KMS-11 (cell line): Measurements from ENCODE around the gene LMOD2.

Experiments used
- H2AFZ ChIP-seq: fragments of 200-600 bp; sonication (generic); 2 replicates; pipeline ENCODE4 v1.6.1; 2016; ENCODE audit warnings: antibody characterized with exemption, mixed run types, low read depth
- H3K27ac ChIP-seq: fragments of 200-600 bp; sonication (generic); 2 replicates; pipeline ENCODE4 v1.6.1; 2016; ENCODE audit warnings: mild to moderate bottlenecking, mixed run types
- H3K27me3 ChIP-seq: fragments of 200-600 bp; sonication (generic); 2 replicates; pipeline ENCODE4 v1.6.1; 2017; ENCODE audit warnings: mild to moderate bottlenecking, low read depth, mixed run types, moderate library complexity; ENCODE audit not compliant: insufficient read depth
- H3K36me3 ChIP-seq: fragments of 200-600 bp; sonication (generic); 2 replicates; pipeline ENCODE4 v1.6.1; 2017; ENCODE audit warnings: mild to moderate bottlenecking, mixed run types; ENCODE audit not compliant: insufficient read depth
- H3K4me1 ChIP-seq: fragments of 200-600 bp; sonication (generic); 2 replicates; pipeline ENCODE4 v1.6.1; 2016; ENCODE audit warnings: mild to moderate bottlenecking, low read depth, mixed run types; ENCODE audit not compliant: poor library complexity, severe bottlenecking
- H3K4me2 ChIP-seq: fragments of 200-600 bp; sonication (generic); 2 replicates; pipeline ENCODE4 v1.7.0; 2016; ENCODE audit warnings: mild to moderate bottlenecking, mixed run types
- H3K4me3 ChIP-seq: fragments of 200-600 bp; sonication (generic); IDR thresholded peaks from 2 replicates; pipeline ENCODE4 v1.6.1; 2017; ENCODE audit warnings: low read depth, low read length, mixed read lengths; ENCODE audit not compliant: insufficient read depth
- H3K79me2 ChIP-seq: fragments of 200-600 bp; sonication (generic); 2 replicates; pipeline ENCODE4 v1.6.1; 2016; ENCODE audit warnings: low read depth, mixed run types; ENCODE audit not compliant: insufficient read depth
- H3K9ac ChIP-seq: fragments of 200-600 bp; sonication (generic); 2 replicates; pipeline ENCODE4 v1.6.1; 2016; ENCODE audit warnings: mild to moderate bottlenecking, mixed run types
- H4K20me1 ChIP-seq: fragments of 200-600 bp; sonication (generic); 2 replicates; pipeline ENCODE4 v1.6.1; 2016; ENCODE audit warnings: mild to moderate bottlenecking, mixed run types; ENCODE audit not compliant: insufficient read depth
- TF ChIP-seq, protein P1 (sequence below): fragments of 200-600 bp; sonication (generic); conservative IDR thresholded peaks from 2 replicates; pipeline ENCODE4 v1.6.1; 2017; ENCODE audit warnings: low read depth, mild to moderate bottlenecking, antibody characterized with exemption, low read length, moderate library complexity, mixed read lengths

LMOD2 gene

GRCh38 chr7:123709525-123709924, 53.9 kb downstream of the LMOD2 start:
- peaks cover 29% of the 10 kb centered on the region for H3K4me1 ChIP-seq
- no peak overlapping the region for H3K4me3 ChIP-seq
- no peaks in the 10 kb centered on the region for H3K27me3 ChIP-seq
- no peak overlapping the region for H3K27ac ChIP-seq
- H3K36me3 ChIP-seq = no peaks in the 10 kb centered on the region; the same call in 1 of the 2 replicates
- TF ChIP-seq, protein P1, sequence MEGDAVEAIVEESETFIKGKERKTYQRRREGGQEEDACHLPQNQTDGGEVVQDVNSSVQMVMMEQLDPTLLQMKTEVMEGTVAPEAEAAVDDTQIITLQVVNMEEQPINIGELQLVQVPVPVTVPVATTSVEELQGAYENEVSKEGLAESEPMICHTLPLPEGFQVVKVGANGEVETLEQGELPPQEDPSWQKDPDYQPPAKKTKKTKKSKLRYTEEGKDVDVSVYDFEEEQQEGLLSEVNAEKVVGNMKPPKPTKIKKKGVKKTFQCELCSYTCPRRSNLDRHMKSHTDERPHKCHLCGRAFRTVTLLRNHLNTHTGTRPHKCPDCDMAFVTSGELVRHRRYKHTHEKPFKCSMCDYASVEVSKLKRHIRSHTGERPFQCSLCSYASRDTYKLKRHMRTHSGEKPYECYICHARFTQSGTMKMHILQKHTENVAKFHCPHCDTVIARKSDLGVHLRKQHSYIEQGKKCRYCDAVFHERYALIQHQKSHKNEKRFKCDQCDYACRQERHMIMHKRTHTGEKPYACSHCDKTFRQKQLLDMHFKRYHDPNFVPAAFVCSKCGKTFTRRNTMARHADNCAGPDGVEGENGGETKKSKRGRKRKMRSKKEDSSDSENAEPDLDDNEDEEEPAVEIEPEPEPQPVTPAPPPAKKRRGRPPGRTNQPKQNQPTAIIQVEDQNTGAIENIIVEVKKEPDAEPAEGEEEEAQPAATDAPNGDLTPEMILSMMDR = no peak
- H2AFZ ChIP-seq = no peak overlapping the region
- H3K9ac ChIP-seq = no peak overlapping the region
- no peak overlapping the region for H3K4me2 ChIP-seq
- H4K20me1 ChIP-seq = 0 out of 2 replicates have a peak, but pooled peaks cover 15% of the 10 kb centered on the region
- H3K79me2 ChIP-seq = no peaks in the 10 kb centered on the region; the same call in 1 of the 2 replicates

- Histone ChIP-seq H3K36me3 (no peaks in the 10 kb centered on the region; the same call in 1 of the 2 replicates), H3K9ac (no peak overlapping the region), H3K79me2 (no peaks in the 10 kb centered on the region; the same call in 1 of the 2 replicates), H3K27ac (no peak overlapping the region), H3K4me2 (no peak overlapping the region), H4K20me1 (0 out of 2 replicates have a peak, but pooled peaks cover 15% of the 10 kb centered on the region), H2AFZ (no peak overlapping the region), H3K27me3 (no peaks in the 10 kb centered on the region), H3K4me1 (peaks cover 29% of the 10 kb centered on the region), H3K4me3 (no peak overlapping the region)
- TF ChIP-seq, protein P1 = no peak
Measured at GRCh38 chr7:123710683-123711082, 55.0 kb downstream of the LMOD2 start.

DNA sequence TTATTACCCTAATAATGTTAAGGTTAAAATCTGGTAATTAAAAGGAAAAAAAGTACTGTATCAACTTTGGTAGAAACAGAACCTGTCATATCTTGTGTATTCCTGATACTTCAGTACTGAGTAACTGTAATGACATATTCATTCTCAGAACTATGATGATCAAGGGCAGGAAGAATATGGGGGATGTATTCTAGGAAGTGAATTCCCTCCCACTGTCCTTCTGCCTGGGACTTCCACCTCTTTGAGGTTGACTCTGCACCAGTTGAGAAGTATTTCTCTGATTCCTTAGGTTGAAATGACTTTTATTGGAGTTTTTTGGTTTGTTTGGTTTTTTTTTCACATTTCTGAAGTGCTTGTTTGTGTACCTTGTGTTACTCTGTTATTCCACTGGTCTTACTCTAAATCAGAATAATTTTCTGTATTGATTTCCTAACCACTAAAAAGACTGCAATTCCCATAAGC, 56.2 kb downstream of the LMOD2 start:
- no peak overlapping the region for H3K4me3 ChIP-seq
- H3K4me1 ChIP-seq = peaks cover 29% of the 10 kb centered on the region
- no peaks in the 10 kb centered on the region; the same call in 1 of the 2 replicates for H3K36me3 ChIP-seq
- H3K9ac ChIP-seq = no peak overlapping the region
- H4K20me1 ChIP-seq = 0 out of 2 replicates have a peak, but pooled peaks cover 15% of the 10 kb centered on the region
- TF ChIP-seq, protein P1 = no peak
- no peak overlapping the region for H3K27ac ChIP-seq
- H2AFZ ChIP-seq = no peak overlapping the region
- H3K4me2 ChIP-seq = peak overlapping the region; percentile 18
- H3K79me2 ChIP-seq = peaks cover under 1% of the 10 kb centered on the region; the same call in 1 of the 2 replicates
- H3K27me3 ChIP-seq = no peaks in the 10 kb centered on the region

DNA sequence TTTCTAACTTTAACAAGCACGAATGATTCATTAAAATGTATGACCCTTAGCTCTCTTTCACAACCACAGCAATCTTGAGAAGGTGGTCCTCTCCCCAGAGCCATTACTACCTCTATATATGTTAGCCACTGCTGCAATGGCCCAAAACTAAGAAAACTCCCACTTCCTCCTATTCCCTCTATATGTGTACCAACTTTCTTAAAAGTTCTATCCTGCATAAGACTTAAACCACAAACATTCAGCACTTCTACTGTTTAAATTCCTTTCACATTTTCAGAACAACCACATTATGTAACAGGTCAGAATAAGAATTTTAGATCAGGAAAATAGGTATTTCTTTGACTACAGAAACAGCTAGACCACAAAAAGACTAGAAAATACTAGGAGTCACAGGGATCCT, 57.0 kb downstream of the LMOD2 start:
- TF ChIP-seq, protein P1 = no peak
- peak overlapping the region; percentile 18 for H3K4me2 ChIP-seq
- peaks cover 7% of the 10 kb centered on the region; the same call in 1 of the 2 replicates for H3K79me2 ChIP-seq
- H3K27me3 ChIP-seq = no peaks in the 10 kb centered on the region
- no peak overlapping the region for H3K27ac ChIP-seq
- no peak overlapping the region for H2AFZ ChIP-seq
- H4K20me1 ChIP-seq = 0 out of 2 replicates have a peak, but pooled peaks cover 15% of the 10 kb centered on the region
- H3K4me3 ChIP-seq = no peak overlapping the region
- peaks cover 29% of the 10 kb centered on the region for H3K4me1 ChIP-seq
- H3K36me3 ChIP-seq = no peaks in the 10 kb centered on the region; the same call in 1 of the 2 replicates
- no peak overlapping the region for H3K9ac ChIP-seq
